Measurements from ENCODE around the gene SPSB2. TPM values are rescaled to one million over a fixed set of nuclear protein-coding genes. Genes with fewer than 3 reads are reported as not detected.

The SPSB2 gene
- total and polyA plus RNA-seq, 9 of the 15 experiments (the other 6 are each of a cell fraction or from before 2014, with no cell fraction given) = 0.10 to 10.6 (median 1.9) TPM

DNA sequence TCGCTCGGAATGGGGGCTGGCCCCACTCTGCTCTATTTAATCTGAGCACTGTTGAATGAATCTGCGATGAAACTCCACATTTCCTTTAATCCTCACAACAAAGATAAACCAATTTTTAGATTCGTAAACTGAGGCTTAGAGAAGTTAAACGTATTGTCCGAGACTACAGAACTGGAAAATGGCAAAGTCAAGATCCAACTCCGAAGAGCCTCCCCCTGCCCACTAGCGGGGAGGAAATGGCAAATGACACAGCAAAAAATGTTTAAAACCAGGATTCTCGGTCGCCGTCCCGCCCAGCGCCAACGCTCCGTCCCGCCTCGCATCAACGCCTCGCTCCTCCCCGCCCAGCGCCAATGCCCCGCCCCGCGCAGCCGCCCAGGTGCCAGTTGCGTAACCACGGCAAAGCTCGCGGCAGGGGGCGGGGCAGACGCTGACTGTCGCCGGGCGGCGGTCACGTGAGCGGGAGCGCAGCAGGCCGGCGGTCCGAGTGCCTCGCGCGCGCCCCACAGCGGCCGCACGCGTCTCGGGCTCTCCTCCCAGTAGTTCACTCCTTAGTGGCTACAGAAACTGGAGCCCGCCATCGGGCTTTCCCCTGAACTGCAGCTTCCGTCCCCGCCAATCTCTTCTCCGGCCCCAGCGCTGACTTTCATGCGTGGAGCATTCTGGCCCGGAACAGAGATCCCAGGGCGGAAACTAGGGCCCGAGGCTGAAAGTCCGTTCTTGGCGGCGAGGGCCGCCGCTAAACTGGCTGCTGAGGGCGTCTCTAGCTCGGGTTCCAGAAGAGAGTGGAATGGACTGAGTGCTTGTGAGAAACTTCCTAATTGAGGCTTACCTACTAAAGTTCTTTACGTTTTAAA is 17.9 kb upstream of the SPSB2 start (continued):
- TF ChIP-seq, protein P1, sequence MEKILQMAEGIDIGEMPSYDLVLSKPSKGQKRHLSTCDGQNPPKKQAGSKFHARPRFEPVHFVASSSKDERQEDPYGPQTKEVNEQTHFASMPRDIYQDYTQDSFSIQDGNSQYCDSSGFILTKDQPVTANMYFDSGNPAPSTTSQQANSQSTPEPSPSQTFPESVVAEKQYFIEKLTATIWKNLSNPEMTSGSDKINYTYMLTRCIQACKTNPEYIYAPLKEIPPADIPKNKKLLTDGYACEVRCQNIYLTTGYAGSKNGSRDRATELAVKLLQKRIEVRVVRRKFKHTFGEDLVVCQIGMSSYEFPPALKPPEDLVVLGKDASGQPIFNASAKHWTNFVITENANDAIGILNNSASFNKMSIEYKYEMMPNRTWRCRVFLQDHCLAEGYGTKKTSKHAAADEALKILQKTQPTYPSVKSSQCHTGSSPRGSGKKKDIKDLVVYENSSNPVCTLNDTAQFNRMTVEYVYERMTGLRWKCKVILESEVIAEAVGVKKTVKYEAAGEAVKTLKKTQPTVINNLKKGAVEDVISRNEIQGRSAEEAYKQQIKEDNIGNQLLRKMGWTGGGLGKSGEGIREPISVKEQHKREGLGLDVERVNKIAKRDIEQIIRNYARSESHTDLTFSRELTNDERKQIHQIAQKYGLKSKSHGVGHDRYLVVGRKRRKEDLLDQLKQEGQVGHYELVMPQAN (IDR thresholded peaks at IDR 0.05; ENCODE audit: borderline replicate concordance) = no peak
- TF ChIP-seq GTF2A2 (tag; IDR thresholded peaks at IDR 0.05) = no peak
- TF ChIP-seq ERF (CRISPR knock-in tag; IDR thresholded peaks at IDR 0.05) = no peak
- TF ChIP-seq ZFP30 (CRISPR knock-in tag; IDR thresholded peaks at IDR 0.05; ENCODE audit: borderline replicate concordance) = no peak
- TF ChIP-seq ZNF398 (CRISPR knock-in tag; IDR thresholded peaks at IDR 0.05) = no peak
- TF ChIP-seq SRF (CRISPR knock-in tag; IDR thresholded peaks at IDR 0.05) = no peak
- TF ChIP-seq IRF9 (tag; IDR thresholded peaks at IDR 0.05) = no peak
- no peak for TF ChIP-seq RBM17 (IDR thresholded peaks at IDR 0.05; ENCODE audit: borderline replicate concordance, low read depth, low read length)
- no peak for TF ChIP-seq RERE (CRISPR knock-in tag; IDR thresholded peaks at IDR 0.05; ENCODE audit: borderline replicate concordance)
- no peak for TF ChIP-seq ZNF551 (CRISPR knock-in tag; IDR thresholded peaks at IDR 0.05)

Measured in K562 (cell line).